IPS DF 19.7 (cell line): ENCODE data around the gene TUG1.

Experiments
- DNase-seq: peaks from one replicate; pipeline ENCODE4 v3.0.0-alpha.2; 2013; ENCODE audit warnings: low read depth, low spot score

The TUG1 gene

DNA sequence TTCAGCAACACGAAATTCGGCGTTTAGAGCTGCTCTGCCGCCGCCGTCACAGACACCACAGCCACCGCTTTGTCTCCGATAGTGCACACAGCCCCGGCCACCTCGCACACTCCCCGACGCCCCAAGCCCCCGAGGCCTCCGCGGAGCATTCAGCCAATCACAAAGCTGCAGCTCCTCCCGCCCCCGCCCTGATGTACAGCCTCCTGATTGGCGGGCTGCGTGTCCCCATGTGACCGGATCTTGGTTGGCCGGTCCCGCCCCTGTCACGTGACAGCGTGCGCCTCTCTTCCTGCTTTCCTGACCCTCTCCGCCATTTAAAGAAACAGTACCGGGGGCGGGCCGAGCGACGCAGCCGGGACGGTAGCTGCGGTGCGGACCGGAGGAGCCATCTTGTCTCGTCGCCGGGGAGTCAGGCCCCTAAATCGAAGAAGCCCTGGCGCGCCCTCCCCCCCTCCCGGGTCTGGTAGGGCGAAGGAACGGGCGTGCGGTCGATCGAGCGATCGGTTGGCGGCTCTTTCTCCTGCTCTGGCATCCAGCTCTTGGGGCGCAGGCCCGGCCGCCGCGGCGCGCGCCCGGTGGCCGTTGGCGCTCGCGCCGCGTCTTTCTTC, at the start of gene TUG1:
Gene TUG1, plus strand, starts transcription at position 342 of the 608 bp plus-strand sequence.
- DNase-seq: peak; percentile 89

DNA sequence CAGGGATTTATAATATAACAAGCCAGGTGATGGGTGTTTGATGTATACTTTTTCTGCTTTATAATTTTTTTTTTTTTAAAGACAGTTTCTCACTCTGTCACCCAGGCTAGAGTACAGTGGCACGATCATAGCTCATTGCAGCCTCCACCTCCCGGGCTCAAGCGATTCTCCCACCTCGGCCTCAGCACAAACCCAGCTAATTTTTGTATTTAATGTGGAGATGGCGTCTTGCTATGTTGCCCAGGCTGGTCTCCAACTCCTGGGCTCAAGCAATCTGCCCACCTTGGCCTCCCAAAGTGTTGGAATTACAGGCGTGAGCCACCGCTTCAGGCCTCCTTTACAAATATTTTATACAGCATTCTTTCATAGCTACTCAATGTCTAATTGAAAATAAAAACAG, 49.1 kb upstream of the TUG1 start:
- DNase-seq: no peak

GRCh38 chr22:30920407-30920806, 48.7 kb upstream of the TUG1 start:
- DNase-seq: no peak

DNA sequence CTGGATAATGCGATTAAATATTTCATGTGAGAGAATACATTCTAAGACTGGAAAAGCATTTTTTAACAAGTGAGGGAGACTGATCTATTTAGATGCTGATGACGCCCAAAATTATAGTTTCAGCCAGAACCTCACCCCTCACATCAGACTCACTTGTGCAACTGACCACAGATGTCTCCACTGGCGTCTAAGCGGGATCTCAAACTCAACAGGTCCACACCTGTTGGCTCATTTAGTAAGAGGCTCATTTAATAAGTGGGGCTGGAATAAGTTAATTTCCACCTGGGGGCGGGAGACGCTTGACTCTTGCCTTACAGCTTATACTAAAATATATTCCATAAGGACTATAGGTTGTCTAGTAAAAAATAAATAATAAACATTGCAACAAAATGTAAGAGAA, 48.0 kb upstream of the TUG1 start:
- no peak for DNase-seq

GRCh38 chr22:30922151-30922611, 46.9 kb upstream of the TUG1 start:
- DNase-seq: no peak

- no peak for DNase-seq
Observed at GRCh38 chr22:30923168-30923900, 45.7 kb upstream of the TUG1 start.

- no peak for DNase-seq
Observed at GRCh38 chr22:30925667-30926066, 43.4 kb upstream of the TUG1 start.

- DNase-seq: no peak
Observed at GRCh38 chr22:30926706-30927105, 42.4 kb upstream of the TUG1 start.

DNA sequence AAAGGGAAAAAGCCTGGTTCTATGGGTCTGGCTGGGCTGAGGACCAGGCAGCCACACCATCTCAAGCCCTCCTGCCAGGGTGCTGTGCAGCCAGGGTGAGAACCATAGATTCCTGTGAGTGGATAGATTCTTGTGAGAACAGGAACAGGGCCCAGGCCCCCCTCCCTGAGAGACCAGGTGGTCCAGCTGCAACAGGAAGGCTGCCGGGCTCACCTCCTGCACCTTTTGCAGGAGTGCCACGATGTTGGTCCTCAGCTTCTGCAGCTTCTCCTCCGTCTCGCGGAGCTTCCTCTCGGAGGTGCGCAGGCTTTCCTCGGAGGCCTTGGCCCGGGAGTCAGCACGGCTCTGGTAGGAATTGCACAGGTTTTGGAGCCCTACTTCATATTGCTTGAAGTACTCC, 41.3 kb upstream of the TUG1 start:
- no peak for DNase-seq

DNA sequence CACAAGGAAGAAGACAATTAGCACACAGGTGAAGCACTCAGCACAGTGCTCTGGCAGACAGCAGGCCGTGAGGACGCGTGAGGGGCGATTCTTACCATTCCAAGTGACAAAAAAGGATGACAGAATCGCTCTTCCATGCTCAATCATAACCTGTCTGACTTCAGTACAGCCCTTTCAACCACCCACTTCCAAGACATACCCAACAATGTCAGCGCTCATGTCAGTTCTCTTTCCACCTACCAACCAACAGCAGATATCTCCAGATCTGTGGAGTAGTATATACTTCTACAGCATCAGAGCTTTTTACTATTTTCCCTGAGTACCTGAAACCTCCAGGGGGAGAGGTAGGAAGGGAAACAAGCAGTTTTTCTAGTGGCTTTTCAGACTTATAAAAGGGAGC, 40.7 kb upstream of the TUG1 start:
- no peak for DNase-seq

- no peak for DNase-seq
Observed at GRCh38 chr22:30930228-30930627, 38.8 kb upstream of the TUG1 start.

- DNase-seq: no peak
Observed at GRCh38 chr22:30931541-30932300, 37.3 kb upstream of the TUG1 start.

DNA sequence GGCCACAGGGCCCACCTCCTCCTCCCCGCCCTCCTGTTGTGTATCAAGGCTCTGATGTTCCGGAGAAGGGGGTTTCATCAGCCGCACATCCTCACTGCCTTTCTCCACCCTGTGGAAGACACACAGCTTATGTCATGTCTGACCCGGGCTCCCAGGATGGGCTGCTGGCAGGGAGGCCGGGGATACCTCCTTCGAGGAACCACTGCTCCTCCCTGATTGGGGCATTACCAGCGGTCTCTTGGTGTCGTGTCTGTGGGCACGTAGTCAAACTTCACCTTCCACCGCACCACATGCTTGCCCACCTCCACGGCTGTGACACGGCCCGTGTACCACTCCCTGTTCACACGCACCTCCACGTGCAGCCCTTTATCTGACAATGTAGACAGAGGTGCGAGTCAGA, 36.4 kb upstream of the TUG1 start:
- no peak for DNase-seq

GRCh38 chr22:30933457-30933856, 35.6 kb upstream of the TUG1 start:
- DNase-seq: no peak

DNA sequence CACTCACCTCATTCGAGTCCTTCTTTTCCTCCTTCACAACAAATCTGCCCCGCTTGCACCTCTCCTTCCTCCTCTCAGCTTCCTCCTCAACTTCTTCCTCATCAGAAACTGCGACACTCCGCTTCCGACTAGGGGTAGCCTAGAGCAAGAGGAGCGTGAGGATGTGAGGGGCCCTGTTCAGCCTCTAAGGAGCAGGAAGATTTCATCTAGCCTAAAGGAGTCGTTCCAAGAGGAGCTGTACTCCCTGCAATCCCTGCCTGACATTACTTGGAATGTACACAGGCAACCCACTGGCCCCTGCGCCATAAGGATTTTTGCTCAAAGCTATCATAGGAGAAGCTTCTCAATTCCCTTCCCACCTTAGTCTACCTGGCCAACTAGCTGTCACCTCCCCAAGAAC, 35.0 kb upstream of the TUG1 start:
- DNase-seq: no peak

DNA sequence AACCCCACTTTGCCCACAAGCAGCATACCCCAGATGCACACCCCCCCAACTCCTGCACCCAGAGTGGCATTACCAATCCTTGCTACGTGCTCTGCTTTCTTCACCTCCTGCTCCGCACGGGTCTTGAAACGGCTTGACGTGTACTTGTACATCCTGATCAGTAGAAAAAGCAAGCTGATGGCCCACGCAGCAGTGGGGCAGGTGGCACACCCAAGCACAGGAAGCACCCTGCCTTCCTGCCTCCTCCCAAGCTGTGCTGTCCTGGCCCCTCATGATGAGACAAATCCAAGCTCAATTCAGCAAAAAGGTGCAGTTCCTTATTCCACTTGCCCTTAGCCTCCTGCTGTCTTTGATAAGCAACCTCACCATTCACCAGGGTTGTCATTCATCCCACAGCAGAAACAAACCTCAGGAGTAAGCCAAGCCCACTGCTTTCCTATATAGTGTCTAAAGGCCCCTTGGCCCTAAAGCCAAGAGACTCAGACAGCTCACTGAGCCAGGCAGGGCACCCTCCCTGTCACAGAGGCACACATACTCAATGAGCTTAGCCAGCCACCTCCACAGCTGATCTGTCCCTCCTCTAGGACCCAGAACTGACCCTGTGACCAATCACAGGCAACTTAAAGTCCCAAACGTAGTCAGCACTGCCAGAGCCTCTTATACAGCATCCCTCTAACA, 28.2 kb upstream of the TUG1 start:
- DNase-seq: no peak

GRCh38 chr22:30941363-30941740, 27.7 kb upstream of the TUG1 start:
- no peak for DNase-seq

GRCh38 chr22:30943368-30943767, 25.7 kb upstream of the TUG1 start:
- DNase-seq: no peak

- no peak for DNase-seq
Observed at GRCh38 chr22:30944986-30945385, 24.1 kb upstream of the TUG1 start.

GRCh38 chr22:30945653-30946052, 23.4 kb upstream of the TUG1 start:
- DNase-seq: no peak

GRCh38 chr22:30946354-30946753, 22.7 kb upstream of the TUG1 start:
- DNase-seq: no peak

GRCh38 chr22:30947173-30947815, 21.8 kb upstream of the TUG1 start:
- DNase-seq: no peak
